ENCODE results near the gene FBXL16. TPM values are rescaled to one million over a fixed set of nuclear protein-coding genes. Genes with fewer than 3 reads are reported as not detected.
"Not testable (repeated sequence)": the region's sequence is repeated elsewhere in the genome, so short reads cannot be mapped to it uniquely, and the experiment has no call there.

The FBXL16 gene
- polyA plus RNA-seq (2011; rRNA removed), result 0.11 and 0.22 TPM in 2 replicates
- 0.09 and 0.13 TPM in 2 replicates for polyA minus RNA-seq (2011; rRNA and poly(A)+ RNA removed)

GRCh38 chr16:705431-706188 is at the start of gene FBXL16:
Gene FBXL16 (minus strand): TSS chr16:705801. CDS start chr16:697405, 8,396 bp downstream.
- POLR2A ChIA-PET, result no interaction called here
- DNase-seq (ENCODE audit: low read depth, low spot score), result no peak
- no peak within 1 kb of the TSS for H3K27ac ChIP-seq (ENCODE audit: low read depth, low read length)
- no peak within 1 kb of the TSS for H3K4me3 ChIP-seq (ENCODE audit: low read depth, low read length)
- CTCF ChIA-PET, result no interaction called here
- no peak for TF ChIP-seq CTCF (IDR thresholded peaks at IDR 0.05; ENCODE audit: low read depth, low read length)
- H3K27me3 ChIP-seq (ENCODE audit: control insufficient read depth, insufficient read depth, low read length), result peaks cover 66% of the 10 kb centered on the region
- no peaks in the 10 kb centered on the region; the same call in 1 of the 2 replicates for H3K9me3 ChIP-seq (ENCODE audit: control insufficient read depth, insufficient read depth, low read length)

- peaks cover 14% of the 10 kb centered on the region for H3K27me3 ChIP-seq (ENCODE audit: control insufficient read depth, insufficient read depth, low read length)
- no peak for TF ChIP-seq CTCF (IDR thresholded peaks at IDR 0.05; ENCODE audit: low read depth, low read length)
- no peak overlapping the region for H3K27ac ChIP-seq (ENCODE audit: low read depth, low read length)
- no peak overlapping the region for H3K4me3 ChIP-seq (ENCODE audit: low read depth, low read length)
- ChIA-PET POLR2A (no interaction called here), CTCF (no interaction called here)
- no peaks in the 10 kb centered on the region; the same call in none of the 2 replicates for H3K9me3 ChIP-seq (ENCODE audit: control insufficient read depth, insufficient read depth, low read length)
- DNase-seq (ENCODE audit: low read depth, low spot score), result no peak
These were observed 49.1 kb upstream of the FBXL16 start for GRCh38 chr16:754656-755055.

- H3K9me3 ChIP-seq (ENCODE audit: control insufficient read depth, insufficient read depth, low read length); POLR2A ChIA-PET; DNase-seq (ENCODE audit: low read depth, low spot score); H3K4me3 ChIP-seq (ENCODE audit: low read depth, low read length); H3K27ac ChIP-seq (ENCODE audit: low read depth, low read length); CTCF ChIA-PET: not testable (repeated sequence)
- H3K27me3 ChIP-seq (ENCODE audit: control insufficient read depth, insufficient read depth, low read length), result peaks cover 12% of the 10 kb centered on the region
These were observed 48.6 kb upstream of the FBXL16 start for GRCh38 chr16:754121-754607.

- H3K27me3 ChIP-seq (ENCODE audit: control insufficient read depth, insufficient read depth, low read length), result peaks cover 12% of the 10 kb centered on the region
- no peak for DNase-seq (ENCODE audit: low read depth, low spot score)
These were observed 46.4 kb upstream of the FBXL16 start for GRCh38 chr16:752007-752312.

More at GRCh38 chr16:752007-752312, 46.4 kb upstream of the FBXL16 start:
- ChIA-PET CTCF (interaction anchor here (1.1 kb wide), 1 partner anchor 10 kb away, joined by 3 read pairs; no protein-coding TSS in a partner anchor), POLR2A (interaction anchor here (0.5 kb wide), 1 partner anchor 32 kb away, joined by 6 read pairs; no protein-coding TSS in a partner anchor)
- no peak overlapping the region for H3K4me3 ChIP-seq (ENCODE audit: low read depth, low read length)
- H3K27ac ChIP-seq (ENCODE audit: low read depth, low read length), result no peak overlapping the region
- no peaks in the 10 kb centered on the region; the same call in none of the 2 replicates for H3K9me3 ChIP-seq (ENCODE audit: control insufficient read depth, insufficient read depth, low read length)
- TF ChIP-seq CTCF (IDR thresholded peaks at IDR 0.05; ENCODE audit: low read depth, low read length), result no peak
